Ishikawa (cell line): ENCODE measurements around the gene ARMC3.

Experiments
- EP300 ChIP-seq: IDR thresholded peaks from 2 replicates; pipeline ENCODE4 v1.6.1; 2012; ENCODE audit warnings: borderline replicate concordance
- MAX ChIP-seq: IDR thresholded peaks from 2 replicates; pipeline ENCODE4 v1.6.1; 2012
- TF ChIP-seq, protein P1 (sequence below): IDR thresholded peaks from 2 replicates; pipeline ENCODE4 v1.6.1; 2012

DNA sequence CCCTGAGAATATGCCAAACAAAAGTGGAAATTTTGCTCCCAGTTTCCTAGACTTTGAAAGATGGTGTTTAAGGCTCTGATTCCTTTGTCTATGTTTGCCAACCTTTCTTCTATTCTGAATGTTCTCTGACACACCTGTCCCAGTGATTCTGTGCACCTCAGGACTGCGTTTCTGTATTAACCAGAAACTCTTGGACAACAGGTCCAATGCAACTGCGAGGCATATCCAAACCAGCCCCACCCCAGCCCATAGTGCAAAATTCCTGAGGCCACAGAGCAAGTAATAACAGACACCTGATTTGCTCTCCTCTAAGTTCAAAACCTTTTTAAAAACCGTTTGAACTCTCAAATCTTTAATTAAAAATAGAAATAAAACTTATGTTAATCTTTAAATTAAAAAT, 130.5 kb downstream of the ARMC3 start:
- TF ChIP-seq, protein P1, sequence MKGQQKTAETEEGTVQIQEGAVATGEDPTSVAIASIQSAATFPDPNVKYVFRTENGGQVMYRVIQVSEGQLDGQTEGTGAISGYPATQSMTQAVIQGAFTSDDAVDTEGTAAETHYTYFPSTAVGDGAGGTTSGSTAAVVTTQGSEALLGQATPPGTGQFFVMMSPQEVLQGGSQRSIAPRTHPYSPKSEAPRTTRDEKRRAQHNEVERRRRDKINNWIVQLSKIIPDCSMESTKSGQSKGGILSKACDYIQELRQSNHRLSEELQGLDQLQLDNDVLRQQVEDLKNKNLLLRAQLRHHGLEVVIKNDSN, result no peak
- TF ChIP-seq MAX, result no peak
- no peak for TF ChIP-seq EP300
